ENCODE measurements around the gene EBF4. TPM values are rescaled to one million over a fixed set of nuclear protein-coding genes. Genes with fewer than 3 reads are reported as not detected.
A peak's percentile ranks its signal among the peaks of the same experiment; 100 is the strongest.

EBF4 gene
- total RNA-seq, 1 donor from 2014 or later = 12.3 TPM

GRCh38 chr20:2794202-2794748, 101.7 kb downstream of the EBF4 start:
- Mint-ChIP-seq H3K4me3 (no peak overlapping the region), H3K4me1 (ENCODE audit: low read depth) (peaks cover 6% of the 10 kb centered on the region), H3K36me3 (ENCODE audit: low read depth) (no peaks in the 10 kb centered on the region), H3K27me3 (ENCODE audit: insufficient read depth) (peaks cover 37% of the 10 kb centered on the region), H3K9me3 (no peaks in the 10 kb centered on the region), H3K27ac (no peak overlapping the region)
- intact Hi-C loops (cut with micrococcal nuclease) = no loop called here
- DNase-seq (ENCODE audit: low spot score) = no peak

- no peak overlapping the region for H3K4me3 Mint-ChIP-seq
- DNase-seq (ENCODE audit: low spot score) = no peak
- no peak overlapping the region for H3K27ac Mint-ChIP-seq
- H3K4me1 Mint-ChIP-seq (ENCODE audit: low read depth) = peaks cover 12% of the 10 kb centered on the region
- H3K9me3 Mint-ChIP-seq = no peaks in the 10 kb centered on the region
- H3K27me3 Mint-ChIP-seq (ENCODE audit: insufficient read depth) = peaks cover 37% of the 10 kb centered on the region
- intact Hi-C loops (cut with micrococcal nuclease) = no loop called here
- peaks cover 3% of the 10 kb centered on the region for H3K36me3 Mint-ChIP-seq (ENCODE audit: low read depth)
These were observed 102.4 kb downstream of the EBF4 start for GRCh38 chr20:2794866-2795447.

- Mint-ChIP-seq H3K27ac (no peak overlapping the region), H3K4me1 (ENCODE audit: low read depth) (peaks cover 15% of the 10 kb centered on the region), H3K27me3 (ENCODE audit: insufficient read depth) (peaks cover 35% of the 10 kb centered on the region), H3K36me3 (ENCODE audit: low read depth) (peaks cover 5% of the 10 kb centered on the region), H3K4me3 (no peak overlapping the region), H3K9me3 (no peaks in the 10 kb centered on the region)
- no peak for DNase-seq (ENCODE audit: low spot score)
- intact Hi-C loops (cut with micrococcal nuclease) = no loop called here
These were observed 102.9 kb downstream of the EBF4 start for GRCh38 chr20:2795451-2795850.

- no peaks in the 10 kb centered on the region for H3K9me3 Mint-ChIP-seq
- H3K36me3 Mint-ChIP-seq (ENCODE audit: low read depth) = peaks cover 5% of the 10 kb centered on the region
These were observed 103.6 kb downstream of the EBF4 start for GRCh38 chr20:2796011-2796660.

GRCh38 chr20:2797136-2797983, 104.8 kb downstream of the EBF4 start:
- Mint-ChIP-seq H3K9me3 (no peaks in the 10 kb centered on the region), H3K27ac (no peak overlapping the region), H3K4me3 (no peak overlapping the region), H3K27me3 (ENCODE audit: insufficient read depth) (peaks cover 50% of the 10 kb centered on the region), H3K36me3 (ENCODE audit: low read depth) (peaks cover 5% of the 10 kb centered on the region), H3K4me1 (ENCODE audit: low read depth) (peaks cover 28% of the 10 kb centered on the region)
- DNase-seq (ENCODE audit: low spot score) = no peak
- intact Hi-C loops (cut with micrococcal nuclease) = no loop called here

More at GRCh38 chr20:2796011-2796660, 103.6 kb downstream of the EBF4 start:
- no peak for DNase-seq (ENCODE audit: low spot score)
- Mint-ChIP-seq H3K27me3 (ENCODE audit: insufficient read depth) (peaks cover 37% of the 10 kb centered on the region), H3K4me3 (no peak overlapping the region), H3K4me1 (ENCODE audit: low read depth) (peaks cover 21% of the 10 kb centered on the region), H3K27ac (no peak overlapping the region)
- intact Hi-C loops (cut with micrococcal nuclease) = no loop called here

GRCh38 chr20:2798095-2798805, 105.7 kb downstream of the EBF4 start:
- intact Hi-C loops (cut with micrococcal nuclease) = no loop called here
- H3K27ac Mint-ChIP-seq = no peak overlapping the region

GRCh38 chr20:2798814-2799213, 106.2 kb downstream of the EBF4 start:
- intact Hi-C loops (cut with micrococcal nuclease) = no loop called here
- Mint-ChIP-seq H3K9me3 (no peaks in the 10 kb centered on the region), H3K27me3 (ENCODE audit: insufficient read depth) (peaks cover 57% of the 10 kb centered on the region), H3K4me1 (ENCODE audit: low read depth) (peaks cover 28% of the 10 kb centered on the region), H3K4me3 (peak overlapping the region; percentile 86), H3K27ac (no peak overlapping the region), H3K36me3 (ENCODE audit: low read depth) (peaks cover 8% of the 10 kb centered on the region)
- no peak for DNase-seq (ENCODE audit: low spot score)

More at GRCh38 chr20:2798095-2798805, 105.7 kb downstream of the EBF4 start:
- Mint-ChIP-seq H3K4me3 (no peak overlapping the region), H3K36me3 (ENCODE audit: low read depth) (peaks cover 8% of the 10 kb centered on the region), H3K4me1 (ENCODE audit: low read depth) (peaks cover 28% of the 10 kb centered on the region), H3K9me3 (no peaks in the 10 kb centered on the region), H3K27me3 (ENCODE audit: insufficient read depth) (peaks cover 57% of the 10 kb centered on the region)
- DNase-seq (ENCODE audit: low spot score) = no peak

GRCh38 chr20:2799271-2799670, 106.7 kb downstream of the EBF4 start:
- Mint-ChIP-seq H3K36me3 (ENCODE audit: low read depth) (peaks cover 8% of the 10 kb centered on the region), H3K4me3 (peak overlapping the region; percentile 86), H3K4me1 (ENCODE audit: low read depth) (peaks cover 28% of the 10 kb centered on the region), H3K9me3 (no peaks in the 10 kb centered on the region), H3K27me3 (ENCODE audit: insufficient read depth) (peaks cover 61% of the 10 kb centered on the region), H3K27ac (no peak overlapping the region)
- intact Hi-C loops (cut with micrococcal nuclease) = no loop called here
- no peak for DNase-seq (ENCODE audit: low spot score)

- DNase-seq (ENCODE audit: low spot score) = no peak
- peak overlapping the region; percentile 61 for H3K27ac Mint-ChIP-seq
- intact Hi-C loops (cut with micrococcal nuclease) = no loop called here
- H3K4me1 Mint-ChIP-seq (ENCODE audit: low read depth) = peaks cover 28% of the 10 kb centered on the region
- H3K27me3 Mint-ChIP-seq (ENCODE audit: insufficient read depth) = peaks cover 67% of the 10 kb centered on the region
- peaks cover 8% of the 10 kb centered on the region for H3K36me3 Mint-ChIP-seq (ENCODE audit: low read depth)
- H3K9me3 Mint-ChIP-seq = no peaks in the 10 kb centered on the region
- H3K4me3 Mint-ChIP-seq = peak overlapping the region; percentile 86
These were observed 107.3 kb downstream of the EBF4 start for GRCh38 chr20:2799688-2800520.

- no peaks in the 10 kb centered on the region for H3K9me3 Mint-ChIP-seq
- H3K4me3 Mint-ChIP-seq = peak within 1 kb of the TSS; percentile 86
- peaks cover 74% of the 10 kb centered on the region for H3K27me3 Mint-ChIP-seq (ENCODE audit: insufficient read depth)
- peak within 1 kb of the TSS; percentile 61 for H3K27ac Mint-ChIP-seq
- peaks cover 8% of the 10 kb centered on the region for H3K36me3 Mint-ChIP-seq (ENCODE audit: low read depth)
- intact Hi-C loops (cut with micrococcal nuclease) = no loop called here
- peaks cover 28% of the 10 kb centered on the region for H3K4me1 Mint-ChIP-seq (ENCODE audit: low read depth)
- DNase-seq (ENCODE audit: low spot score) = no peak
These were observed 108.1 kb downstream of the EBF4 start, which contains the start of gene CPXM1 for GRCh38 chr20:2800521-2801285. CPXM1 (minus strand) TSS chr20:2800627; CDS start chr20:2800572, 55 bp downstream.

GRCh38 chr20:2801286-2801728, 108.7 kb downstream of the EBF4 start:
- Mint-ChIP-seq H3K4me1 (ENCODE audit: low read depth) (peaks cover 28% of the 10 kb centered on the region), H3K27ac (no peak overlapping the region)

More at GRCh38 chr20:2801286-2801728, 108.7 kb downstream of the EBF4 start:
- Mint-ChIP-seq H3K27me3 (ENCODE audit: insufficient read depth) (peaks cover 78% of the 10 kb centered on the region), H3K36me3 (ENCODE audit: low read depth) (peaks cover 8% of the 10 kb centered on the region), H3K4me3 (peak overlapping the region; percentile 79), H3K9me3 (no peaks in the 10 kb centered on the region)
- intact Hi-C loops (cut with micrococcal nuclease) = no loop called here
- no peak for DNase-seq (ENCODE audit: low spot score)
